CD4-positive, alpha-beta T cell treated with Interleukin-1 beta for 1 hour (primary cell): ENCODE measurements around the gene SPATS2L.
A peak's percentile ranks its signal among the peaks of the same experiment; 100 is the strongest.

Experiments
- DNase-seq, 2 donors: peaks; one replicate each; pipeline ENCODE4 v3.0.0-alpha.2; 2020 to 2022

The SPATS2L gene, protein sequence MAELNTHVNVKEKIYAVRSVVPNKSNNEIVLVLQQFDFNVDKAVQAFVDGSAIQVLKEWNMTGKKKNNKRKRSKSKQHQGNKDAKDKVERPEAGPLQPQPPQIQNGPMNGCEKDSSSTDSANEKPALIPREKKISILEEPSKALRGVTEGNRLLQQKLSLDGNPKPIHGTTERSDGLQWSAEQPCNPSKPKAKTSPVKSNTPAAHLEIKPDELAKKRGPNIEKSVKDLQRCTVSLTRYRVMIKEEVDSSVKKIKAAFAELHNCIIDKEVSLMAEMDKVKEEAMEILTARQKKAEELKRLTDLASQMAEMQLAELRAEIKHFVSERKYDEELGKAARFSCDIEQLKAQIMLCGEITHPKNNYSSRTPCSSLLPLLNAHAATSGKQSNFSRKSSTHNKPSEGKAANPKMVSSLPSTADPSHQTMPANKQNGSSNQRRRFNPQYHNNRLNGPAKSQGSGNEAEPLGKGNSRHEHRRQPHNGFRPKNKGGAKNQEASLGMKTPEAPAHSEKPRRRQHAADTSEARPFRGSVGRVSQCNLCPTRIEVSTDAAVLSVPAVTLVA

DNA sequence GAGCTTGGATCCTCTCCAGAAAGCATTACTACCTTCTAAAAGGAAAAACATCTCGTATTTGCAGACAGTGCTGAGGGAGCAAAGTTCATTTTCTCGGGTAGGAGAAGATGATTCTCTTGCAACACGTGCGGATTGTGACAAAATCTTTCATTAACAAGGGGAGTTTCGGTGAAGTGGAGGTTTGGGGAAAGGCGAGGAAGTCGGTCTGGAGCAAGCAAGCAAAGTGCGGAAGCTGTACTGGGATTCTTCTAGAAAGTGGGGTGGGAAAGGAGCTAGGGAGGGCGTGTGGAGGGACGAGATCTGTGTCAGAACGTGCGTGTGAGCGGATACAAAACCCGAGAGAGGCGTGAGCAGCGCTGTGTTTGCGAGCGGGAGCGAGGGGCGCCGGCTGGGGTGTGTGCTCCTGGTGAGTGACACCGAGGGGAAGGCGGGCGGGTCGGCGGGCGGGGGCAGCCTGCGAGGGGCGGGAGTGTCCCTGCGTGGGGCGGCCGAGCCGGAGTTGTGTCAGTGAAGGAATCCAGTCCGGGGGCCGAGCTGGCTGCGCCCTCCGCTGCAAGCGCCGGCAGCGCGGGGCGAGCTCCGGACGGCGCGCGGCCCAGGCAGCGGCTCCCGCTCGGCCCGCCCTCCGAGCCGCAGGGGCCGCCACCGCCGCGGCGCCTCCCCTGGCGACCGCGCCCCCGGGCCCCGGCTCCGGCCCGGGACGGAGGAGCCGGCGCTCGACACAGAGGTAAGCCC lies at the start of gene SPATS2L:
TSS of gene SPATS2L (plus strand) at position 498 of the 735 bp plus-strand sequence. CDS start 82,552 bp downstream, outside the sequence.
- peak; percentile 20 to 30 for DNase-seq

DNA sequence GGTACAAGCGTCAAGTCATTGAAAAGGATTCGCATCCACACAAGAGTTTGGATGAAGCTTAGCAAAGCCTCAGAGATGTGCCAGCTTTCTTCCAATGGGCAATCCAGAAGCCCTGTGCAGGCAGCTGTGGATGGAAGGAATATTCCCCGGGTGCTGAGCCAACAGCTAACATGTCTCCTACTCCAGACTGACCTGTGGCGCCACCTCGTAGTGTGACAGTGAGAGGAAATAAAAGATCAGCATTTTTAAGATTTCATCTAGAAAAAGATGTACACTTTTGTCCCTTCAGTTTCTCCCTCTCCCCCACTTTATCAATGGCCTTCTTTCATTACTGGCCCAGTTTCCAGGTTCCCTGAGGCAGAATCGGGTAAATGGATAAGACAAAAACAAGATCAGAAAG lies 48.9 kb upstream of the SPATS2L start:
- no peak for DNase-seq

DNA sequence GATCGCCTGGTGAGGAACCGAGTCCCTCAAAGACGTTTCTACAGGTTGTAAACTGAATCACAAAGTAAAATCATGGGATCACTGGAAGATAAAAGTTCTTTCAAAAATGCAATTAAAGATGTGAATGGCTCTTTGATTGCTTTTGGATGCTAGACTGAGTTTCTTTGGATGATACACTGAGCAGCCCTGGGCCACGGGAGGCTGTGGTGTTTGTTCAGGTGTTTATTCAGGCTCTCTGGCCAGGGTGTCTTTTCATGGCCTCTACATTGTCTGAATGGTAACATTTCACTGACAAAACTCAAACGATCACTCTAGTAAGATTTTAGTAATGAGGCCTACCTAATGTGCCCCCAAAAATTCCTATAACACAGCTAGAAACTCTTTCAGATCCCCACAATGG lies 48.4 kb upstream of the SPATS2L start:
- no peak for DNase-seq

DNA sequence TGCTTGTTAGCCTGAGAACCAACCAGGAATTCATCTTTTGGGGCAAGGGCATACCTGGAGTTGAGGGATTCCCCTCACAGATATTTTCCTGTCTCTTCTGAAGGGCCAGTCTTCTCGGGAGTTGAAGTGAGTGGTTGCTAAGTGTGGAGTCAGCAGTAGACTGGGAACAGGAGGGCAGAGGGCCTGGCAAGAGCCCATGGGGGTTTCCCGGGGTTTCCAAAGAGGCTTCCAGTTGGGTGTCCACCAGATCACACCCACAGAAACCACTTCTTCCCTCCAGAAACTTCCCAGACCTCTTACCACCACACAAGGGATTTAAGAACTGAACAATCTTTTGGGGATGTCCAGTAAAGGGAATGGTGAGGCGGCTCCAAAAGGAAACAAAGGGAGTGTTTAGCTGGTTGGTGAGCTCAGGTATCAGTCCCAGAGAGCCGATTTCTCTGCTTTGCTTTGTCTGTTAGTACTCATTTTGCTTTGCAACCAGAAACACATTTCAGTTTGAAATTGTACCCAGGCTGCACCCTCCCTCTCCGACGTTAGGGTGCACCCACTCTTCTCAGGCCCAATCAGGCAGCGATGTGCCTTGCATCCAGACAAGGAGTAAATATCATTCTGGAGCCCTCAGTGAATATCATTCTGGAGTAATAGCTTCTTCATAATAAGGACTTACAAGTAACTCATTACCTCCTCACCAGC lies 47.5 kb upstream of the SPATS2L start:
- DNase-seq = no peak

DNA sequence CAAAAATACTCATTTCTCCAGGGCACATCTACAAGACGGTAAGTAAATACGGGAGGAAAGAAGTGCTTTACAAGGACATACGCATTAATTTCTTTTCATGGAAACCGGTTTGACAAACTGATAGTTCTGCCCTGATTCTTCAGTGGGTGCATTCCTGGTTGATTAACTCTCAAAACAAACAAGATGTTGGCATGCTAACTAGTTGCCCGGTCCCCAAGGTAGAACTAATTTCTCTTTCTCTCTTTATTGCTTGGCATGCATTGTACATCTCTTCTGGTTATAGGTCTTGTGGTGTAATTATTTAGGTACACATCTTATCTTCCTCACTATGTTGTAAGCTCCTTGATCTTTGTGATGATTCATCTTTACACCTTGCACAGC lies 46.9 kb upstream of the SPATS2L start:
- DNase-seq = no peak

DNA sequence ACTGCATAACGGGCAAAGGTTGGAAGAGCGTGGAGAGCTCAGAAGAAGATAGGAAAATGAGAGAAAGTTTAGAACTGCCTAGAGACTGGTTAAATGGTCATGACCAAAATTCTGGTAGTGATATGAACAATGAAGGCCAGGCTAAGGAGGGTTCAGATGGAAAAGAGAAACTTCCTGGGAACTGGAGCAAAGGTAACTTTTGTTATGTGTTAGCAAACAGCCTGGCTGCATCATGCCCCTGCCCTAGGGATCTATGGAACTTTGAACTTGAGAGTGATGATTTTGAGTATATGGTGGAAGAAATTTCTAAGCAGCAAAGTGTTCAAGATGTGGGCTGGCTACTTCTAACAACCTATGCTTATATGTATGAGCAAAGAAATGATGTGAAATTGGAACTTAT lies 44.4 kb upstream of the SPATS2L start:
- DNase-seq = no peak

DNA sequence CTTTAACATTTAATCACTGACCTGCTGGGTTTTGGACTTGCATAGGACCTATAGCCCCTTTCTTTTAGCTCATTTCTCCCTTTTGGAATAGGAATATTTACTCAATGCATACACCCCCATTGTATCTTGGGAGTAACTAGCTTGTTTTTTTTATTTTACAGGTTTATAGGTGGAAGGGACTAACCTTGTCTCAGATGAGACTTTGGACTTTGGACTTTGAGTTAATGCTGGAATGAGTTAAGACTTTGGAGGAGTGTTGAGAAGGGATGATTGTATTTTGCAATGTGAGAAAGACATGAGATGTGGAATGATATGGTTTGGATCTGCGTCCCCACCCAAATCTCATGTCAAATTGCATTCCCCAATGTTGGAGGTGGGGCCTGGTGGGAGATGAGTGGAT lies 43.2 kb upstream of the SPATS2L start:
- DNase-seq = no peak

DNA sequence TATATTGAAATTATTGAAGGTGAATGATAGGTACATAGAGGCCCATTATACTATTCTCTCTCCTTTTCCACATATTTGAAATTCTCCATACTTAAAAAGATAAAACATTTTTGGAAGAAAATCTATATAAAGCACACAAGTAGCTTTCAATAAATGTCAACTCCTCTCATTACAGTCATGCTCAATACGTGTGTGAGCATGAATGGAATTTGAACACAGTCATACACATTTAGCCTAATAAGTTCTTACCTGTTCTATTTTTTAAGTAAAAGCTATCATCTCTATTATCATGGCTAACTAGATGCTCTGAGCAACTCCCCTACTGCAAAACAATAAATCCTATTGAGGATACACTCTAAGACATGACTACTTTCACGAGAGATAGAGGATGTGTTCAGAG lies 41.9 kb upstream of the SPATS2L start:
- DNase-seq = no peak

DNA sequence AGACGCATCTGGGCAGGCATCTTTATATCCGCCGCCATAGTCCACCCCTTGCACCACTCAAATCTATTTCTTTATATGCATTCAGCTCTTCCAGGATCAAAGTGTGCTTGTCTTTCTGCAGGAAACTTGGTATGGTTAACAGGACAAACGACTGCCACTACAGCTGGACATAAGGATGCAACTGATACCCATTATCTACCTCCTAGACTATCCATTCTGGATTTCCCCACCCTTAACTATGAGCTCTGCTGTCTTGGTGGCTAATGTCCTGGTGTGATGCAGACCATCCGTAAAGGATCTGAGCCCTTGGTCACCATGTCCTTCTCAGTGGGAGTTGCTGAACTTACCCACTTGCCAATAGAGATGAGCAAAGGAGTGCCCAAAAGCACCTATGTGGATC lies 40.1 kb upstream of the SPATS2L start:
- no peak for DNase-seq

DNA sequence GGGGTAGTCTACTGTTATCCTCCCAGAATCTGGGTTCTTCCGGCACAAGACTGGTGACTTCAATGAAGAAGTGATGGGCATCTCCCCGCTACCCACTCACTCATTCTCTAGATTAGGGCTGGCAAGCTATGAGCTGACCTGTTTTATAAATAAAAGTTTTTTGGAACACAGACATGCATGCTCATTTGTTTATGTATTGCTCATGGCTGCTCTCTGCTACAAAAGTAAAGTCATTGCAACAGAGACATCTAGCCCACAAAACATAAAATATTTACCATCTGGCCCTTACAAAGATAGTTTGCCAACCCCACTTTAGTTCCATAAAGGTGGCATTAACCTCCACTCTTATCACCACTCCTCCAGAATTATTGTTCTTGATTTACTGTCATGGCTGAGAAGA lies 39.1 kb upstream of the SPATS2L start:
- no peak for DNase-seq

DNA sequence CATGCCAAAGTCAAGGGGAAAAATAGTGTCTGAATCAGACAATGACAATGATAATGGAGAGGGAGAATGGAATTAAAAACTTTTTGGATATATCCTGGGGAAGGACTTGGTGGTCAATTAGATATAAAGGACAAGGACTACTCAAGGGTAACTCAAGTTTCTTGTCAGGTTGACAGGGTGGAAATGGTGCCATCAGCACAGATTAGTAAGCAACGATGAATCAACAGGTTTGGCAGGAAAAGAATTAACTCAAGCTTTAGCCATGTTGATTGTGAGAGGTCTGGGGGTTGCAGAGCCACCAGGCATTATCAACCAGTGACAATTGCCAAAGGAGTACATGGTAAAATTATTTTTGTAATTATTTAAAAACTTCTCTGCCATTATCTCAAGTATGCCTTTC lies 35.8 kb upstream of the SPATS2L start:
- no peak for DNase-seq

DNA sequence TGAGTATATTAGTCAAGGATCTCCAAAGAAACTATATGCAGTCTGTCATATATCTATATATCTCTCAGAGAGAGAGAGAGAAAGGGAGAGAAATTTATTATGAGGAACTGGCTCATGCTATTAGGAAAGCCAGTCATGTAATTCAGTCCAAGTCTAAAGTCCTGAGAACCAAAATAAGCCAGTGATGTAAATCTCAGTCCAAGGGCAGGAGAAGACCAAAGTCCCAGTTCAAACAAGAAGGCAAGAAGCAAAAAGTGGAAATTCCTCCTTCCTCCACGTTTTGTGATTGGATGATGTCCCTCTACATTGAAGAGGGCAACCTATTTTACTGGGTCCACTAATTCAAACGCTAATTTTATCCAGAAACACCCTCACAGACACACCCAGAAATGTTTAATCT lies 34.2 kb upstream of the SPATS2L start:
- no peak for DNase-seq

DNA sequence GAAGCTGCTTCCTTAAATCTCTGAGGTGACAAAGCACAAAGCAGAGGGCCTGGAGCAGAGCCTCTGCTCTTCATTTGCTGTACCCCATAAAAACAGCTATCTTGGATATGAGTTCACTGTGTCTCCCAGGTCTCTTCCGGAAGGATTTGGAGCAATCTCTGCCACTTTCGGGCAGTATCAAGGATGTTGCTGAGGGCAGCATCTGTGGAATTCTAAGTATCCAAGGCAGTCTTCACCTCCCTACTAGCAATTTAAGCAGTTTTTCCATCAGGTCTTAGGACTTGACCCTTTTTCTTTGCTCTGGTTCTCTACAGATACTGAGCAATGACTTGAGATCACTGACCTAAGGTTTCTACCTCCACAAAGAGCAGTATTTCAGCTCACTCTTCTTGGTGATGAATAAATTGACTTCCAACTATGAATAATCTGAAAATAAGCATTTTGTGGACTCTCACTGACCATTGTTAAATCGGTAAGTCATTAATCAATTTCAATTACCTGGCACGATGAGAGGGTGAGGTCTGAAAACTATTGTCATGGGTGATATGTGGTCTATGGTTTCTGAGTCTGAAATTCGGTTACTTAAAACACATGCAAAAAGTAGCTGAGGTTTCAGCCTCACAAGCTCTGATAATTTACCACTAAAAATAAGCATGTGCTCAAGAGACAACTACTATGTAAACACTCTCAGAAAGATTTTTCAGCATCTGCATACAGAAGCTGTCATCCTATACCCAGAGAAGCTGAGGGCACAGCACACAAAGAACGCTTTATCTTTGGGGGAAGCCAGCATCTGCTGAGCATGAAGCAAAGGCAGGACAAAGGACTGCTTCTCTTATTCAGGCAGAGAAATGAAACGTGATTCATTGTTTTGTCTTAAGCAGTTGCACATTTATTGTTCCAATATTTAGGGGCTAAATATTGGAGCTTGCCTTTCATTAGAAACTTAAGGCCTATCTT lies 32.1 kb upstream of the SPATS2L start:
- no peak for DNase-seq

DNA sequence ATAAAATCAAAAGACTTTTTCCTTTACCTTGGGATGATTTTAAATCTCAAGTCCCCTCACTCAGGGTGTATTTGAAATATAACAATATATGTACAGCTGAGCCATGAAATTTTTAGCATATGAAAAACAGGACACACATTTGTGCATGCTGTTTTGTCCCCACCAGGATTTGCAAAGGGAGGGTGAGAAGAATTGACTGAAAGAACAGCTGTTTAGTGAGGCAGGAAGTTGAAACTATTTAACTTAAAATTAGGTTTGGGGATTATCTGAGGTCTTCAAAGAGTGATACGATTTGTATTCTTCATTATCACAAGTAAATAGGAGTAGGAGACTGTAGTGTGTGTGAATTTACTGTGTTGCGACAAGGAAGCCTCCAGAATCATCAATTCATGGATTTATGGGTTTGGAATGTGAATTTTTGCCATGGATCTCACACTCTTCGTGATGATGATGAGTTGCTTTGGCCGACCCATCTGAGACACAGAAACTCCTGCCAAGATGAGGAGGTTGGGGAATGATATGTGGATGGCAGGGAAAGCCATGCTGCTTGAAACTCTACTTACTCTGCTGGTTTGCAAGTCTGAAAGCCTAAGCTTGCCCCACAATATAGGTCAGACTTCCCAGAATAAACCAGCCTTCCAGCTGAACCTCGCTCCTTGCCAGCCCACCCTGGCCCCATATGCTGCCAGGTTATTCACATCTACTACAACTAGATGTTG lies 31.0 kb upstream of the SPATS2L start:
- DNase-seq = no peak

DNA sequence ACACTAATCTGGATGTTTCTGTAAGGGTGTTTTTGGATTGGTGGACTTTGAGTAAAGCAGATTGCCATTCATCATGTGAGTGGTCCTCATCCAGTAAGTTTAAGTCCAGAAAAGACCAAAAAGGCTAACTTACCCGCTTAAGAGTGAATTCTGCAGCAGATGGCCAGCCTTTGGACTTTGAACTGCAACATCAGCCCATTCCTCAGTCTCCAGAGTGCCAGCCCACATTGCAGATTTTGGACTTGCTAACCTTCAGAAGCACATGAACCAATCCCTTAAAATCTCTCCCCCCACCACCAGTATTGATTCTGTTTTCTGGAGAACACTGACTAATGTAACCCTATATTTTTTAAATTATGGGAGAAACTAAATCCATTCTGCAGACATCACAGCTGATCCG lies 30.0 kb upstream of the SPATS2L start:
- no peak for DNase-seq

DNA sequence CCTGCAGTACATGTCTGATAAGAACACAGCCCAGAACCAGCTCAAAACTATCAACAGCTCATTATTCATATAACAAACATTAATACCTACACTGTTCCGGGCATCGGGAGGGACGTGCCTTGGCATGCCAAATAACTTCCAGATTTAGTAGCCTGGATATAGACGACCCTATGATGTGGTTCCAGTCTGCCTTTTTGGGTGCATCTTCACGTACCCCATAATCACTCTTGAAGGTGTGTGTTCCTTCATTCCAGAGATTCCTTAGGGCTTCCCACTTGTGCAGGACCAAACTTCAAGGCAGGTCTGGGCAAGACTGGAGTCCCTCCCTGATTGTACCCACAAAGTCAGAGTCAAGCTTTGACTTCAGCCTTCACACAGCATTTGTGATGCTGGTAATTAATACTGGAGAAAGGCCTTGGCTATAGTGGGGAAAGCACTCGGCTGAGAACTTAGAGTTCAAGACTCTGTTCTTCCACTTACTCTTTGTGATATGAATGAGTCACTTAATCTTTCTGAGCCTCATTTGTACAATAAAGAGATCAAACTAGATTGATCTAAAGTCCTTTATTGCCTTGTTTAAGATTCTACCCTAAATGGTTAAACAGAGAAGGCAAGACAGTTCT lies 27.7 kb upstream of the SPATS2L start:
- no peak for DNase-seq

DNA sequence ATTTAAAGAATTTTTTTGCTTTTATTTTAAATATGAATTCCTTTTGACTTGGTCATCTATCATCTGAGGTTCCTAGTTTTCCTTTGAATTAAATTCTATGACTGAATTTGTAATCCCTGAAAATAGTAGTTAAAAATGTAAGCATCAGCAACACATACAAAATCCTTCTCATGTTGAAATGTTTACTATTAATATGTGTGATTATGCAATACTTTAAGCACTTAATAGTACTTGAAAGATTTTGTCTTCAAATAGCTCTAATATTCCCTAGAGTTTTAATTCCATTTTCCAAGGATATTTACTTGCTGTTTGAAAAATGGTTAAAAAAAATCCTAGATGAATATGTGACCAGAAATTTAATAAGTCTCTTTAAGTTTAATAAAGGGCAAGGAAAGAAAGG lies 26.6 kb upstream of the SPATS2L start:
- no peak for DNase-seq

DNA sequence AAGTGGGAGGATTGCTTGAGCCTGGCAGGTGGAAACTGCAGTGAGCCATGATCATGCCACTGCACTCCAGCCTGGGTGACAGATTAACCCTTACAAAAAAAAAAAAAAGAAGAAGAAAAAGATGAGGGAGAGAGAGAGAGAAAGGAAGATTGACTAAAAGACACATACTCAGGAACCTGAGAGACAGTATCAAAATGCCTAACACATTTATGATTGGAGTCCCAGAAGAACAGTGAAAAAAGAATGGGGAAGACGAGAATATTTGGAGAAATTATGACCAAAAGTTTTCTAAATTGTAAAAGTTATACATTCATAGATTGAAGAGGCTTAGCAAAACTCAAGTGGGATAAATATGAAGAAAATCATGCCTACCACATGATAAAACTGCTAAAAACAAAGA lies 19.9 kb upstream of the SPATS2L start:
- DNase-seq = no peak

DNA sequence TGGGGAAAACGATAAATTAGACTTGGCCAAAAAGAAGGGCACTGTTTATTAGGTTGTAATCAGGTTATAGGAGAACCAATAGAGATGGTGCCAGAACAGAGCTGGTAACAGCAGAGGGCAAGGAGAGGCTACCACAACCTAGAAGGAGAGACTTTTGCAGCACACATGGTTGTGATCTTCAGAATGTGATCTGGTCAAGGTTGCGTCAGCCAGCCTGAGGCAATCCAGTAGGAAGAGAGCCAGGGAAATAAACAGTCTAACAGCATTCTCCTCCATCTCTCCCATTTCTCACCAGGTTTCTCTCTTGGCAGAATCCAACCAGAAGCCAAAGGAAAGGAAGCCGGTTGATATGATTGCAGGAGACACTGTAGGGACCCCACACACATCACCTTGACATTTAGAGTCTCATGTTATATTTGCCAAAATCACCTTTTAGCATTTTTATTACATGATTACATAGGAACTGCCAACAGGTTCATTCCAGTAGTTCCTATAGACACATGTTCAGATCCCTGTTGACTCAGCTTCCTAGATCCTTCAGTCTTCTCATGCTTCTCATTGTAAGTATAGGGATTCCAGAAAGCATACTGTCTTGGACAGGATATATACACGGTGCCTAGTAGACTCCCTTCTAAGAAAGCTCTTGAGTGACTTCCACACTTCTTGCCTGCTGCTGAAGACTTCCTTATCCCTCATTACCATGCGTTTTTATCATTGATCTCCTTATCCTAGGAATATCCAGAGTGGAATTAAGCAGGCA lies 17.6 kb upstream of the SPATS2L start:
- no peak for DNase-seq

DNA sequence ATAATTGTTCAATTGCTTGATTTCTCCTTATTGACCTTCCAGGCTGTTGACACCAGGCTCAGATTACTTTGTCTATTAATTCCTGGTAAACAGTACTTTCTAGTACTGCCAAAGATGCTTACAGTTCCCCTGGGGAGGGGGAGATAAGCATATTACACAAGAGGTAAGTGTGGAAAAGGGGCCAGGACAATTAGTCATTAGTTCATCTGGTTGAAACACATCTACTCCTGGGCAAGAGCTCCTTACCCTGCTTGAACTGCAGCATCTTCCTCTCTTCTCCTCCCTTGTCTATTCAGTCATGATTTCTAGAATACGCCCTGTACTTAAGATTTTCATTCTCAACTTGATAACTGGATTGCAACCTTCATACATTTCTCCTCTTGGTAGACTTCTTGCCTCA lies 10.4 kb upstream of the SPATS2L start:
- DNase-seq = no peak
